HG03558 (cell line): ENCODE results near the gene TPST2.
"Not testable (repeated sequence)": the region's sequence is repeated elsewhere in the genome, so short reads cannot be mapped to it uniquely, and the experiment has no call there.

ENCODE experiments used
- ATAC-seq: cut with Tn5 transposase; IDR thresholded peaks from one replicate; pipeline ENCODE4 v1.9.1; 2021; ENCODE audit warnings: moderate number of reproducible peaks; ENCODE audit not compliant: unreplicated experiment; ENCODE audit errors: extremely low read depth

Gene TPST2

DNA sequence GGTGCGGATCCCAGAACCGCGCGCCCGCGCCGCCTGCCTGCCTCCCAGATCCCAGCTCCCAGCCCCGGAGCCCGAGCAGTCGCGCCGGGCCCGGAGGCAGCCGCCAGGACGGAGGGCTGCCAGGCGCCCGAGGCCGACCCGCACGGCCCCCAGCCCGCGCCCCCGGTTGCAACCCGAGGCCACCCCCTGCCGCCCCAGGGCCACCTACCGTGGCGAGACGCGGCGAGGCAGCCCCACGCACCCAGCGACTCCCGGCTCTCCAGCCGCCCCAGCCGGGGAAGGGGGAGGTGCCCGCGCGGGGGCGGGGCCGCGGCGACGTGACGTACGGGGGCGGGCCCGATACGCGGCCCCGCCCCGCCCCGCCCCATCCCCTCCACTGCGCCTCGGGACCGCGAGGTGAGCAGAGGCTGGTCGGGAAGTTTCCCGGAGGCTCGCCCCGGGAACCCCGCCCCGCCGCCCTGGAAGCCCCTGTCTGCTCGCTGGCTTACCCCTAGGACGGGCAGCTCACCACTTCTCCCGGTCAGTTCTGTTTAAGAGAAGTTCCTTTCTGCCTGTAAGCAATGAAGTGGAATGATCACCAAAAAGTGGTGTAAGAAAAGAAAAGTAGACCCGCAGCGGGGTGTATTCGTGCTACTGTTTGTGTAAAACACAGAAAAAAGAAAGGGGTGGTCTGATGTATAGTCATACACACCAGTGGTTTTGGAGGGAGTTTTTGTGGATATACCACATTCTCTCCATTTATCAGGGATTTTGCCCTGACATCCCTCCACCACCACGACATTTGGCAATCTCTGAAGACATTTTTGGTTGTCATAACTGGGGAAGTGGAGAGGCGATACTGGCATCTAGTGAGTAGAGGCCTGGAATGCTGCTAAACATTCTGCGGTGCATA, at the start of gene TPST2:
Gene TPST2 (minus strand): TSS at position 288 of the 892 bp plus-strand sequence. CDS start 48,502 bp downstream, outside the sequence.
- ATAC-seq = peak; percentile 47

DNA sequence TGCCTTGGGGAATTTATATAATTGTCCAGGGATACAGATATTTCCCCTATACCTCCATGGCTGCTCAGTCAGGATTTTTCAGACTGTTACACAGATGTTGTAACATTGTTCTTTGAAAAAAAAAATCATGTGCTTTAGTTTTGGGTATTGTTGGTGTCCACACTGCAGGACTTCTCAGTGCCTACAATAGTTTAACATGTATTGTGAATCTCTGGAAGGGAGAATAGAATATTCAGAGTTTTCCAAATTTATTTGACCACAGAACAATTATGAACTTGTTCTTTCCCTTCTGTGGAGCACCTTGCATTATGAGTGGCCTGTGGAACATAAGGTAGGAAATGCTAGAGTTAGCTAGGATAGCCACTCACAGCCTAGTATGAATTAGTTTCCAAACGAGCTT, 46.4 kb upstream of the TPST2 start:
- ATAC-seq = no peak

DNA sequence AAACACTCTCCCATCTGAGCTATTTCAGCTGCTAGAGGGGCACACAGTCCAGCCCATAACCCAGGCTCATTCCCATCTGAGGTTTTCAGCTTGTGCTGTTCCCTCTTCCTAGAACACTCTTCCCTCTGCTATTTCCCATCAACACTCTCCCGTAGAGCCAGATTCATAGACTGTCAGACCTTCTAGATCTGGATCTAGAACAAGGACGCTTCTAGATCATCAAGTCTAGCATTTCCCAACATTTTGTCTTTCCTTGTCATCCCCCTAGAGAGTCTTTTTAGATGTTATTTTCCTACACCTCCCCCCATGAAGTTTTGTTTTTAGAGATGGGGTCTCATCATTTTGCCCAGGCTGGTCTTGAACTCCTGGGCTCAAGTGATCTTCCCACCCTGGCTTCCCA, 45.2 kb upstream of the TPST2 start:
- ATAC-seq = no peak

DNA sequence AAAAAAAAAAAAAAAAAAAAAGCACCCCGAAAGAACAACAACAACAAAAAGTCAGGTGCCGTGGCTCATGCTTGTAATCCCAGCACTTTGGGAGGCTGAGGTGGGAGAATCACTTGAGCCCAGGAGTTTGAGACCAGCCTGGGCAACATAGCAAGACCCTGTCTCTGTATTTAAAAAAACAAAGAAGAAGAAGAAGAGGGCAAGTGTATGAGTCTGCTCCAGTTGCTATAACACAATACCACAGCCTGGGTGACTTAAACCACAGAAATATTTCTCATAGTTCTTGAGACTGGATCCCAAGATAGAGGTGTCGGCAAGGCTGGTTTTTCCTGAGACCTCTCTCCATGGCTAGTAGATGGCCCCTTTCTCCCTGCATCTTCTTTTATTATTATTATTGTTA, 44.3 kb upstream of the TPST2 start:
- no peak for ATAC-seq

DNA sequence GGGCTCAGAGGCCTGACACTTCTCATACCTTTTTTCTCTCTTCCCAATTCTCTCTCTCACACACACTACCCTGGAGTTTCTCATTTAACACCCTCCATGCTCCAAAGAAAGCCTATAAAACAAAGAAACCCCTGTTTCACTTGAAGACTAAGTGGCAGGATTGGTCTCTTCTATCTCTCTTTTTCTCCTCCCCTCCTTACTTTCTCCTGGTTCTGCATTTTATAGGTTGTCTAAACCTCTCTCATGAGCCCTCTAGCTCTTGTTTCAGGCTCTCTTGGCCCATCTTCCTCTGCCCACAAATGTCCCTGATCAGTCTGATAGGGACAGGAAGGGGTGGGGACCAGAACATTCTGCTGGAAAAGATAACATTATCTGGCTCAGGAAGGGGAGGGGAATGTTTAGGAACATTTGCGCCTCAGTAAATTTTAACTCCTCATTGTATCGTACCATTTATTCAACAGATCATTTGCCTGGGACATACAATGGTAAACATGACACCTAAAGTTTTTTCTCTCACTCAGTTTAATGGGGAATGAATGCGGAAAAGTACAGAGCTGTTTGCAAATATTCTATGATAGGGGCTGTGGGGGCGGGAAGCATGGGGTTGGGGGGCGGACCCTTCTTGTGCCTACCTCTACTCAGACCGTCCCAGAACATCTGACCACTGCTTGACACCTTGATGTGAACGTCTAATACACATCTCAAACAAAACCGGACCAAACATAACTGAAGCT, 42.7 kb upstream of the TPST2 start:
- no peak for ATAC-seq

DNA sequence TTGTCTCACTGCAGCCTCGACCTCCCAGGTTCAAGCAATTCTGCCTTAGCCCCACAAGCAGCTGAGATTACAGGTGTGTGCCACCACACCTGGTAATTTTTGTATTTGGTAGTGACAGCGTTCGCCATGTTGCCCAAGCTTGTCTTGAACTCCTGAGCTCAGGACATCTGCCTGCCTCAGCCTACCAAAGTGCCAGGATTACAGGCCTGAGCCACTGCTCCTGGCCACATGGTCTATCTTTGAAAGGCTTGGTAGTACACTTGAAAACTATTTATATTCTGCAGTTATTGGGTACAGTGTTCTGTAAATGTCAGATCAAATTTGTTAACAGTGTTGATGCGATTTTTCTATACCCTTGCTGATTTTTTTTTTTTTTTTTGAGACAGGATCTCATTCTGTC, 41.4 kb upstream of the TPST2 start:
- no peak for ATAC-seq

DNA sequence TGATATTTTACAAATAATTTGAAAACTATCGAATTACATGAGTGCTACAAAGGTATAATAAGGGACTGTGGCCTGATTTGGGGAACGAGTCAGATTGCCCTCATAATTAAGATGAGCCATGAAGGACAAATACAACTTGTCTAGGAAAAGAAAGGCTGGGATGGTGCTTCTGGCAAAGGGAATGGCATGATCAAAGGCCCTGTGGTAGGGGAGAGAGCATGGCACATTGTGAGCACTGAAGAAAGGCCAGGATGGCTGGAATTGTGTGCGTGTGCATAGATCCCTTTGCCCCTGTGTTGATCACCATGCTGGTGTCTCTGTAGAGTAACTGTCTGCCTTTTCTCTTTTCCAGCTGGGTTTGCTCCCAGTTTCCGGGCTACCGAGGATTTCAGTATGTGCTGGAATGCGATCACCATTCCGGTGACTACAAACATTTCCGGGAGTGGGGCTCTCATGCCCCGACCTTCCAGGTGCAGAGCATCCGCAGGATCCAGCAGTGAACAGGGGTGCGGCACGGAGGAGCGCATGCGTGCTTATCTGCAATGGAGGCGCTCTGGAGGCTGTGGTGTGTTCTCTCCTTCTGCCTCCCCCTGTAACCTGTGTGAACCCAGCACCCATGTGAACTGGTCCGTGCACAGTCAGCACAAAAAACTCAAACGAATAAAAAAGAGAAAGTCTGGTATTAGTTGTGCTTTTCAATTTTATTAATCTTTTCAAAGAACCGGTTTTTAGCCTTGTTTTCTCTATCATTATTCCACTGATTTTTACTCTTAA, 40.2 kb upstream of the TPST2 start:
- ATAC-seq = no peak

DNA sequence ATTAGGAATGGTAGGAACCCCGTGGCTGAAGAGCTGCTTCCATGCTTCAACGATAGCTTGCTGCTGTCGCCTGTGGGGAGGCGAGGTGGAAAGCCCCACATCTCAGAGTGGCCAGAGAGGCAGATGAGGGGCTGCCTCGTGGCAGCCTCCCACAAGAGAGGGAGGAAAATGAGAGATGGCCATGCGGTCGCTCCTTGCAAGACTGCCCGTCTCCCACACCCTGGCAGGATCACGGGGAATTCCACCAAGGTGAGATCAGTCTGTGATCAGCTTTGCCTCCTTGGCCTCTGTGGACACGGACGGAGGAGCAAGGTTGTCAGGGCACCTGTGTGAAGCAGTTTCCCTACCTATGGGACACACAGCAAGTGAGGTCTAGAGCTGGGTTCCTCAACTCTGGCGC, 34.9 kb upstream of the TPST2 start:
- ATAC-seq = no peak

DNA sequence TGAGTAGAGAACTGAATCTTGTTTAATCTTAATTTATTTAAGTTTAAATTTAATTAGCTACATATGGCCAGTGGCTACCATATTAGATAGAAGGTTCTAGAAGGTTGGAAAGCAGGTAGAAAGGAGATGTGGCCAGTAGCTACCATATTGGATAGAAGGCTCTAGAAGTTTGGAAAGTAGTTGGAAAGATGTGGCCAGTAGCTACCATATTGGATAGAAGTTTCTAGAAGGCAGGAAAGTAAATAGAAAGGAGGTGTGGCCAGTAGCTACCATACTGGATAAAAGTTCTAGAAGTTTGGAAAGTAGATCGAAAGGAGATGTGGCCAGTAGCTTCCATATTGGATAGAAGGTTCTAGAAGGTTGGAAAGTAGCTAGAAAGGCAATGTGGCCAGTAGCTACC, 34.1 kb upstream of the TPST2 start:
- ATAC-seq = no peak

DNA sequence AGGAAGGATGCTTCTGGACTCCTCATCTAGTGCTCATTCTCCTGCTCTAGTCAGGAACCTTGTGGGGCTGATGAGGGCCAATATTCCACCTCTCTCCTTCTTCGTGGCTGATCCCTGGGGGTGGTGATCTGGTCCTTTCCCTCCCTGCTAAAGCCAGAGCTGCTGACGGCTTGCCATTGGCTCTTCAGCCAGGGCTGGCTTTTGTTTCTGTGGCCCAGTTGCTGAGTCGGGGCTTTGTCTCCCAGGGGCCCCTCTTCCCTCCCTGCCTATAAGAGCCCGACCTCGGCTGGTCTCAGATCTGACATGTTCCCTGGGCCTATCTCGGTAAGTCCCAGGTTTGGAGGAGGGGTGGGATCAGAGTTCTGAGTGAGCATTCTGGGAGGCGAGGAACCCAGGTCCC, 31.7 kb upstream of the TPST2 start, which contains the start of gene CRYBA4:
Gene CRYBA4 (plus strand): TSS at position 301 of the 400 bp plus-strand sequence. CDS start 634 bp downstream, outside the sequence.
- ATAC-seq = no peak

DNA sequence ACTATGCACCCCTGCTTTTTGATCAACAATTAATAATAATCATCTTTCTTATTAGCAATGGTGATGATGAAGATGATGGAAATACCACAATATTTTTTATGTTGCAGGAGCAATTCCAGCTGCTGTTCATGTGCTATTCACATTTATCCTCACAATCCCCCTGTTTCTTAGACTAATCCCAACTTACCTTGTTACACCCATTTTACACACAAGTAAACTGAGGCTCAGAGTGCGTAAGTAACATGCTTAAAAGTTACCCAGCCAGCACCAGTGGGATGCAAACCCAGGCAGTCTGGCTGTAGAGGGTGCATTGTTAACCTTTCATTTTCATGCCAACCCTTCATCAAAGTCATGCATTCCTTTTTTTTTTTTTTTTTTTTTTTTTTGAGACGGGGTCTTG, 30.3 kb upstream of the TPST2 start:
- no peak for ATAC-seq

DNA sequence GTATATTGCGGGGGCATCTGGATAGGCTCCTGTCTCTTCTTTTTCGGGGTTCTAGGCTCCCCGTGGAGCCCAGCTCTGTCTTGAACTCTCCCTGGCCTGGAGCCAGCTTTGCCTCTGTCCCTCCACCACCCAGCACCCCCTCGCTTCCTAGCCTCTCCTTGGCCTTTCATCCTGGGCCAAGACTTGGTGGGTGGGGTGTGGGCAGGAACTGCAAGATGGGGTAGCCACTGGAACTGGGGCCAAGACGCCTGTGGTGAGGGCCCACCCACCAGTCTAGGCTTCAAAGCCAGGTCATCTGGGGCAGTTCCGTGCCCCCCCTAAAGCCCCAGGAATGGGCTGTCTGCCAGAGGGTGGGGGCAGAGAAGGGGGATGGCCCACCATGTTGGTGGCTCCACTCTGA, 29.6 kb upstream of the TPST2 start:
- ATAC-seq = no peak

DNA sequence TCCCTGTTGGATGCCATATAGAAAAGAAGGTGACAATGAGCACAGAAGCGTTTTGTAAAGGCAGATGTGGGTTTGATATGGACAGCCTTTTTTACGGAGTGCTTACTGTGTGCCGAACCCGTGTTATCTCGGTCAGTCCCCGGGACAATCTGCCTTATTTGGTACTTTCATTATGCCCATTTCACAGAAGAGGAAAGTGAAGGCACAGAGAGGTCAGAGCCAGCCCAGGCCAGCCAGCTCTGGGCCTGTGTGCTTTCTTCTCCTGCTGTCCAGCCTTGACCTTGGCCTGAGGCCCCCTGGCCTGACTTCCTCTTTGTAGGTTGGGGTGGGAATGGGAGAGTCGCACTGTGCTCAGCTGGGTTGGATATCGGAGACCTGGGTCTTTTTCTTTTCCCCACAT, 28.5 kb upstream of the TPST2 start:
- ATAC-seq = no peak

DNA sequence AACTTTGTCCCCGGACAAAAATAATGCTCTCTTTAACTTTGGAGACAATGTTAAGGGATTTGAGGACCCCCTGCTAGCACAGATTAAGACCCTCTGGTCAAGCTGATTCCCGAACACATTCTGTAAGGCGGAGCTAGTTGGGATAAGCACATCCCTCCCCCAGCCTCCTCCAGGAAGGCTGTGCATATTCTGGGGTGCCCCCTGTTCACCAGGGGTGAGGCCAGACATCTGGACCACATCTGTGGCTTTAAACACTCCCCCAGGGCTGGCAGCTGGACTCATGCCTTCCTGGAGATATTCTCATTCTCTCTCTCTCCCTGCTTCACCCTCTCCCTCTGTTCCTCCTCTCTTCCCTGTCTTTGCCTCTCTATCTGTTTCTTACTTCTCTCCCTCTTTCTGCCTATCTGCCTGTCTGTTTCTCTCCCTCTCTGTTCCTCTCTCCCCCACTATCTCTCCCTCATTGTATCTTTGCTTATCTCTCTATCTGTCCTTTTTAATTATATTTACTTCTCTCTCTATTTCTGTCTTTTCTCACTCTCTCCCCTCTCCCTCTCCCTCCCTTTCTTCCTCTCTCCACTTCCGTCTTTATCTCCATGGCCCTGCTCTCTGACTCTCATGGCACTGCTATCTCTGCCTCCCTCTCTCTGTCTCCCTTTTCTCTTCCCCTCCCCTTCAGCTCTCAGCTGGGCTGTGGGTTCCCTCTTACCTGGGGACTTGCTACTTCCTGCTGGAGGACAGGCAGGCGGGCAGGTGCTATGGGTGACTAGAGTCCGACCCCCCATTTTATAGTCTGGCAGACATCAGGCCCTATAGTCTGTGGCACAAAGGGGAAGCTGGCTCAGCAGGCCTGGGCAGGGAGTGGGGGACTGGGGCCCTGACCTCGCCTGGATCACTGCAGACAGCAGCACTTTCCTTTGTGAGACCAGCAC, 27.6 kb upstream of the TPST2 start, which contains the start of gene CRYBB1:
Gene CRYBB1 (minus strand): TSS at position 757 of the 929 bp plus-strand sequence. CDS start 1,708 bp downstream, outside the sequence.
- ATAC-seq = no peak

DNA sequence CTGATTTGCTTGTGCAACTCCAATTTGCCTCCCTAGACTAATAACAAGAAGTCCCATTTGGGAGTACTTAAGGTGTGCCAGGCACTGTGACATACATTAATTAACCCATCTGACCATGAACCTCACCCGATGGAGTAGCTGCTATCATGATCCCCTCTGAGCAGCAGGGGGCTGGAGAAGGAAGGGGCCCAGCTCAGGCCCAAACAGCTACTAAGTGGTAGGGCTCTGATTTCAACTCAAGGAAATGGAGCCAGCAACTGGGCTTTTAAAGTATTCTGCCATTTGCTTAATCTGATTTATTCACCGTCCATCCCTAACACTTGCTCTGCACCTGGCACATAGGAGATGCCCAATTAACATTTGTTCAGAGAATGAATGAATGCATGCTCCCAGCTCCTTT, 26.7 kb upstream of the TPST2 start:
- ATAC-seq = no peak

DNA sequence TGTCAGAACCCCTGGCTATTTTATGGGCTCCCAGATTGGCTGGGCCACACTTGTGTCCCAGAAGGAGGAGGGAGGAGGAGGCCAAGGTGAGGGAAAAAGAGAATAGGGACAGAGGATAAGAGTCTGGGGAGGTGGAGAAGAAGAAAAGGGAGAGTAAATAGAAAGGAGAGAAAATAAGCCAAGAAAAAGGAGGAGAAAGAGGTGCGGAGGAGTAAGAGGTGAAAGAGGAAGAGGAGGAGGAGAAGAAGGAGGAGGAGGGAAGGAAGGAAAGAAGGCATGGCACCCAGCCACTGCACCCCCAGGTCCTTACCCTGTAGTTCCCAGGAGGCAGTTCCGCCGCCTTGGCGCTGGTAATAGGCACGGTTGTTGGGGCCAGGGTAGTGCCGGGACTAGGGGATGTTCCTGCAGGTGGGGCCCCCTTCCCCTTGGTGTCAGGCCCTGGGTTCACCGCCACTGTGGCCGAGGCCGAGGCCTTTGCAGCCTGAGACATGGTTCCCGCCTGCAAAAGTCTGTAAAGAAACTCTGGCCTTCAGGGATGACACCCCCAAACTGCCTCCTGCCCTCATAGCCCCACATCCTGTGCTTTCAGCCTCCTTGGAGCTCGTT, 26.0 kb upstream of the TPST2 start:
- ATAC-seq = no peak

DNA sequence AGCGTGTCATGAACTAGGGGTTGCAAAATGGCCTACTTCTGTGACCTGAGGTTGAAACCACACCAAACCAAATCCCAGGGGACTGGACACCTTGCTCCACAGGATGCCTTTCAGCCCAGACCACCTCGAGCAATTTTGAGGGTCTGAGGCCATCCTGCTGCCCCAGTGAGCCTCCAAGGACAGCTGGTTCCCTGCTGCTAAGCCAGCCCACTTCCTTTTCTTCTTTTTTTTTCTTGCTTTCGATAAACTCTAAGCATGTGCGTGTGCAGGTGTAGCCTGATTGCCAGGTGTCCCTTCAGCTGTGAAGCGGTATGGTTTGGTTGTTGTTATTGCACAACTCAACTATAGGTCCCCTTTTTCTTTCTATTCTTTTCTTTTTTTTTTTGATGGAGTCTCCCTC, 25.2 kb upstream of the TPST2 start:
- ATAC-seq = no peak

DNA sequence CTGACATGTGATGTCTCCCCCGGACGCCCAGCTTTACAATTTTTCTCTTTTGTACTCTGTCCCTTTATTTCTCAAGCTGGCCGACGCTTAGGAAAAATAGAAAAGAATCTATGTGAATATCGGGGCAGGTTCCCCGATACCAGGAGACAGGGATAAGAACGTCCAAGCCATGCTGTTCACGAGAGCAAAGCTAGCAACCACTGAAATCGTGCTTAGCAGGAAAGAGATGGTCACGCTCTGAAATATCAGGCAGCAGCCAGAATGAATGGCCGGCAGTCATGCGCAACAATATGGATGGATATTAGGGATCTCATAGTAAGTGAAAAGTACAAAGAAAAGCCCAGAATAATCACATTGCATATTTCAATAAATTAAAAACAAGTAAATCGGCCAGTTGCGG, 24.4 kb upstream of the TPST2 start:
- no peak for ATAC-seq

DNA sequence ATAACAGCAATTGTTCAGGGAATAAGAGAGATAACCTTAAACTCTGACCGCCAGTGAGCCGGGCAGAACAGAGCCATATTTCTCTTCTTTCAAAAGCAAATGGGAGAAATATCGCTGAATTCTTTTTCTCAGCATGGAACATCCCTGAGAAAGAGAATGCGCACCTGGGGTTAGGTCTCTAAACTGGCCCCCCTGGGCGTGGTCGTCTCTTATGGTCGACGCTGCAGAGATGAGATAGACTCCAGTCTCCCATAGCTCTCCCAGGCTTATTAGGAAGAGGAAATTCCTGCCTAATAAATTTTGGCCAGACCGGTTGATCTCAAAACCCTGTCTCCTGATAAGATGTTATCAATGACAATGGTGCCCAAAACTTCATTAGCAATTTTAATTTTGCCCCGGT, 23.8 kb upstream of the TPST2 start:
- not testable (repeated sequence) for ATAC-seq
